GM19438 (cell line): ENCODE data around the gene EYS.
A peak's percentile ranks its signal among the peaks of the same experiment; 100 is the strongest.
"Not testable (repeated sequence)": the region's sequence is repeated elsewhere in the genome, so short reads cannot be mapped to it uniquely, and the experiment has no call there.

Experiments used
- ATAC-seq: cut with Tn5 transposase; IDR thresholded peaks from one replicate; pipeline ENCODE4 v1.9.1; 2021; ENCODE audit warnings: low read depth; ENCODE audit not compliant: unreplicated experiment

Gene EYS

DNA sequence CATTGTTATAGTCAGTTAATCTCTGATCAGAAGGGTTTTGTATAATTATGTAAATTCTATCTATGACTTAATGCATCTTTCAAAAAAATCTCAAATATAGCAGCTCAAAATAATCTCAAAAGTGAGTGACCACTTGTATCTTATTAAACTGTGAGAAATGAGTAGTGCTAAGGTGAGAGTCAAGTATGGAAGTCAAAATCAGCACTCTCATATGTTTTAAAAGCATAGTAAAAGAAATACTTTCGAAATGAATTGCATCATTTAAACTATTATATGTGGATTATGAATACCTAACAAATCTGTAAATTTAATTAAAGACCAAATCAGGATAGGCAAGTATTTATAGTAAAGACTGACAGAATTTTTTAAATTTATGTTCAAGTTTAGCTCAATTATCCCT, 1425.9 kb downstream of the EYS start:
- ATAC-seq, result no peak

DNA sequence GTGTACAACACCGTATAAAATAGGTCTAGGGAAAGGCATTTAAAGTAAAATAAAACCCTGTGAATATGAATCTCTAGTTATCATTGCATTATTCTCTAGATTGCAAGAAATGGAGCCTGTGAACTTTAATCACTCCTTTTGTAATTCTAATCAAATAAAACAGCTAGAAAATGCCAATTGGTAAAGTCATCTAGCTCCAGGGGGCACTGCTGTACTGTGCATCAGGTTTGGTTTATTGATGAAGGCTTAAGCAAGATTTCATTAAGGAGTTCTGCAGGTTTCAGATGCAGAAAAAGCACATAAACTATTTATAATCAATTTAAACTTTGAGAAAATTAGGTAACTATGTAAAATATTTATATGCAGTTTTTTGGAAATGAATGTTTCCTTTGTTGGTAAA, 1426.5 kb downstream of the EYS start:
- no peak for ATAC-seq

DNA sequence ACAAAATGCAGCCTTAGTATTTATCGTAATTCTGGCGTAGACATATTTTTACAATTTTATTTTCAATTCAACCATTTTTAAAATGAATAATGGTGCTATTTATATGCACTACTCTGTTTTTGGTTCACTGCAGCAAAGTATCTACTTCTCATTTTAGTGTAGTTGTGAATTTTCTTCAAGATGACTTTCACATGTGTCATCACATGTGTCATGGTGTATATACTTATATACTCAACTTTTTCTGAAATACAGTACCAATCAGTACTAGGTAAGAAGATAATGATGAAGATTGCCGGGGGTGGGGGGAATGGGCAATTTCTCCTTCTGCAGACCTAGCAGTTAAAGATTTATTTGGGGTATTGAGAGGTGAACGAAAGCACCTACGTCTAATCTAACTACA, 1436.9 kb downstream of the EYS start:
- ATAC-seq, result no peak

DNA sequence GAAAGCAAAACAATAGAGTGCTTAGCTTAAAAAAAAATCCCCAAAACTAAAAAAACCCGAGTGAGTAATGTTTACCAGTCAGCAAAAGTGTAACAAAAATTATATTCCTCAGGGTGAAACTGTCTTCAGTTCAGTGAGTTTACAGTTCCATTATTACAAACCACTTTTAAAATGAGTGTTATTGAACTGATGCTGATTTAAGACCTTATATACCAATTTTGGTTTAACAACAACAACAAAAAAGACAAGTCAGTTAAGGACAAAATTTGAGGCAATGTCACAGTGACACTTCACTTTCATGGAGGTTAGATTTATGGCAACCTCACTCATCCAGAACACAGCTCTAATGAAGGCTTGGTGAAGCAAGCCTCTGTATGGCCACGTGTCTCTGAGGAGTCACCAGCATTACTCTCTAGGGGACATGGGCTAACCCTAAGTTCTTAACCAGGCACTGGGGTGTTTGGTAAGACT, 1440.6 kb downstream of the EYS start:
- ATAC-seq, result peak; percentile 59

DNA sequence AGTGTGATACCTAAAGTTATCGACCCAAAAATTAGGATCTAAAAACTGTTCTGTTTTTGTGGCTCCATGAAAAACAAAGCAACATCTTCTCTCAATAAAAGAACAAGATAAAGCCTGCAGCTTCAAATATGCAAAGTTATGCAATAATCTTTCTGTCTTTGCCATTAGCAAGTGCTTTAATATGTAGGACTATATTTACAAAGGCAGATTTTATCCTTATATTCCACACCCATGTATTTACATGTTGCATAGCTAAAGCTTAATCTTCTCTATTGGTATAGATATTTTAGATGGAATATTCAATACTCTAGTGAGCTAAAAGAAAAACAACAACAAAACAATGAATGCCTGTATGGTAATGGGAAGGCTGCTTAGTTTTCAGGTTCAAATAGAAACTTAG, 1443.2 kb downstream of the EYS start:
- no peak for ATAC-seq

DNA sequence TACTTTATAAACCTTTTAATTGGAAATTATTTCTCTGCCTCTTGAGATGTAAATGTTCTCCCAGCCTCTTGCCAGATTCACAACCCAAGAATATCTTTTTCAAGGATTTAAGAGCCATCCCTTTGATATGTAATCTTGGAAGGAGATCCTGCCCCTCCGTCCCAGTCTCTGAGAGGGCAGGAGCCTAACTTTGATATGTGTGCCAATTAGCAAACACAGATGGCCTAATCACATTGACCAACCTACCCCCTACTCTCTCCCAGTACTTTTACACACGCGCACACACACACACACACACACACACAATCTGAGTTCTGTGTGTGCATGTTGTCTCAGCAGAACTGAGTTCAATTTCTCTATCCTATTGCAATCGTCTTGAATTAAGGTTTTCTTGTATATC, 1447.7 kb downstream of the EYS start:
- ATAC-seq, result no peak

DNA sequence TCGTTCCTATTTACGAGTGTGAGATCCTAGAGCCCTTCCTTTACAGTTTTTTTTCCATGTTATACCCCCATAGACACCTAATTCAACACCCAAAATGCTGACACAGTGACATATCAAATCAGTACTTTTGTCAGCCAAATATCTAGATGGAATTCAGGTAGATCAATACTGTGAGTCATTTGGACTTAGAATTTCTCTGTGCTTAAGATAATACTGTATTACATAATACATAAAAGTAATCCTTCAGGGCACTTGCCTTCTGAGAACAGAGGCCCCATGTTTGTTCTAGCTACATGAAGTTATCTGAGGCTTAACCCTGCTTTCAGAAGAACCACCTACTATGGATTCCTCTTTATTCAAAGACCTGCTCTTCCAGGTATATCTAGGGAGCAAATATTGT, 1448.3 kb downstream of the EYS start:
- no peak for ATAC-seq

DNA sequence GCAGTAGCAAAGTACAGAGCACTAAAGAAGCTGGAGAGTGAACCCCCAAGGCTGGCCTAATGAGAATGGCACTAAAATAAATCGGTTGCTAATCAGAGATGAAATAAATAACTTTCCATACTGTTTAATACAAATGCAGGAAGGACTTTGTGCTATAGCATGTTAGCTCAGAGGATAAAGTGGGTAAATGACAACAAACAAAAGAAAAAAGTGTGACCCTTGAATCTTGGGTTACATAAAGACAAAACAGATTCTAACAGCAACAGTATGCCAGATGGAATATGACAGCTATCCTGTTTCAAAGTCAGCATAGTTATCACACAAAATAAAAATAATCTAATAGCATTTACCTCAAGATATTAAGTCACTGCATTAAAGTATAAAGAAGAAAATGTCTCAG, 1448.7 kb downstream of the EYS start:
- ATAC-seq, result no peak

DNA sequence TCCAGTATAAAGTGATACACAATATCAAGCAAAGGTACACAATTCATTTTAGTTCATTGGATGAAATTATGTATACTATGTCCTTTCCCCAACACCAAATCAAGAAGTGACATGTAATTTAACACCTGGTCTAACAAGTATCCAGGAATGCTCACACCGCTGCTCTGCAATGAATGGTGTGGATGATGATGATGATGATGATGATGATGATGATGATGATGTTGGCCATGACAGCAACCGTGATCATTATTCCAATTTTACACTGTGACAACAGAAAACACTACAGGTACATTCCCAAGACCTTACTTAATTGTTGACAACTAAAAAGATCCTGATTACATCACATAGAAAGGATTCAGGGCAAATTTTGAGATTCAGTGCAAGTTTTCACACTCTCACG, 1449.4 kb downstream of the EYS start:
- ATAC-seq, result no peak

DNA sequence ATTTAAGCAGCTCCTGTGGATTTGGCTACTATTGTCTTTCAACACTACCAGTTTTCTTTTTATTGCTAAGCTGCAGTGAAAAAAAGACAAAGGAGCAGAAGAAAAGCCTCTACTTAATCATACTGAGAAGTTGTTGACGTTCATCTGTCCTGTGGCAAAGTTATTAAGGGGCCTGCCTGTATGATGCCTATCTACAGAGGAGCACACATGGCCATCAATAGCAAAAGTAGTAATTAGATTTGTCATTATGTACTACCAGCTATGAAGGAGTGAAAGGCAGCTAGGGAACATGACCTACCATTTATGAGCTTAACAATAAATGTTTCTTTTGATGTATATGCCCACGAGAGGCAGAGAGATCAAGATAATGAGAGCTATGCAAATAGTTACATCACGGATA, 1450.5 kb downstream of the EYS start:
- ATAC-seq, result no peak

DNA sequence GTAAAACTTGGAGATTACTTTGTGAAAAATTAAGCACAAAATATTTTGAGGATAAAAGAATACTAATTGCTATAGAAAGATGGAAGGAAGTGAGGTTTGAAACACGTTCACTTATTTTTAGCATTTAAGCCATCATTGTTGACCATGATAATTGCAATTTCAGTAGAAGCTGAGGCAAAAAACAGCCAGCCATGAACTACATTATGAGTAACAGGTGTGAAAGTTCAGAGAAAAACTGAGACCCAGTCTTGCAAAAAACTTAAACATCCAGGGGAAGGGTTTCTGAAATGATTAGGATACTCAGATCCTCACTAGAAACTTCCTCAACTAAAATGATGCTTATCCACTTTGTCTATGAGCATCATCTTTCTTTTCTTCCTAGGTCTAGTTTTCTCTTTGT, 1452.0 kb downstream of the EYS start:
- no peak for ATAC-seq

DNA sequence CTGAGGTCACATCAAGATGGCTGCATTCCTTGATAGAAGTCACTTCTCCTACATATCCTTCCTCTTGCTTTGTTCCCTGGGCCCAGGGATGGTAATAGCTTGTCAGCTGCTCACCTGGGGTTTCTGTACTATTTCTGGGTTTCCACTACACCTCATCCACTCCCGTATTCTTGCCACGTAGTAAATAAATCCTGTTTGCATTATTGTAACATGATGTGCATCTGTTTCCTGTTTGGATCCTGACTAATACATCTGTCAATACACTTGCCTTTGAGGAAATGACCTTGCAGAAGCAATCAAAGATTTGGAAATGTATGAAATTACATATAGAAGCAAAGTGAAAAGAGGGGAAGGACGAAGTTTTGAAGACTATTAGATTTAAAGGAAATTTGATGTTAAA, 1452.5 kb downstream of the EYS start:
- no peak for ATAC-seq

DNA sequence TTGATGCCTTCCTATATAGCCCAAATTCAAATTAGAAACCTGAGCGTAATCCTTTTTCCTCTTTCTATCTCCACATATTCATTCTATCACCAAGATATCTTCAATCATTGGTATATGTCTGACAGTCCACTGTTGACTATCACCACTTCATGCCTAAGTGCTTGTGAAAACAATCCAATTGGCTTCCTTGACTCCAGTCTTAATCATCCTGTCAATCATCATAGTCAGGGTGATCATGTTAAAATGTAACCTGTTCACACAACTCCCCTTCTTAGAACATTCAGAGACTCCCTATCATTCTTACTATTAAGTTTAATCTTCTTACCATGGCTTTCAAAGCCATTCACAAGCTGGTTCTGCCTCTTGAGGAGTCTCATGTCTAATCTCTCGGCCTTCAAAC, 1454.8 kb downstream of the EYS start:
- ATAC-seq, result no peak

DNA sequence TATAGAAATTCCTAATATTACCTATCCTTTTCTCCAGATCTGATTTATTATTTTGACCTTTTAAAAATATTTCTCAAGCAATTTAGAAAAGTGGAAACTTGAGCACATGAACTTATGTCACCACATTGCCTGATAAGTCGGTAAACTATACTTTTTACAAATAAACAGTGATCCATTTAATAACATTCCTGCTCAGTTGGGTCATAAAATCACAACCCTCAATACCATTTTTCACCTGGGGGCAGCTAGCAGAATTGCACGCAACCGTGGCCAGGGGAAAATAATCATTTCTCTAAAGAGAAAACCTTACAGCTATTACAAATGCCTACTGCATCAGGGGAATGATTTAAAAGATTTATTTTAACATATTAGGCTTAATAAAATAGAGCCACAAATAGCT, 1456.9 kb downstream of the EYS start:
- ATAC-seq, result no peak

DNA sequence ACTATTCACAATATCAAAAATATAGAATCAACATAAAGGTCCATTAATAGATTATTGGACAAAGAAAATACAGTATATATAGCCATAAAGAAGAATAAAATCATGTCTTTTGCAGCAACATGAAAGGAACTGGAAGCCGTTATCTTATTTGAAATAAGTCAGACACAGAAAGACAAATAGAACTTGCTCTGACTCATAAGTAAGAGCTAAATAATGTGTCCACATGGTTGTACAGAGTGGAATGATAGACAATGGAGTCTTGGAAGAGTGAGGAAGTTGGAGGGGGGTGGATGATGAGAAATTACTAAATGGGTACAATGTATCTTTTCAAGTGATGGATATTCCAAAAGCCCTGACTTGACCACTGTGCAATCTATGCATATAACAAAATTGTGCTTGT, 1457.9 kb downstream of the EYS start:
- ATAC-seq, result no peak

DNA sequence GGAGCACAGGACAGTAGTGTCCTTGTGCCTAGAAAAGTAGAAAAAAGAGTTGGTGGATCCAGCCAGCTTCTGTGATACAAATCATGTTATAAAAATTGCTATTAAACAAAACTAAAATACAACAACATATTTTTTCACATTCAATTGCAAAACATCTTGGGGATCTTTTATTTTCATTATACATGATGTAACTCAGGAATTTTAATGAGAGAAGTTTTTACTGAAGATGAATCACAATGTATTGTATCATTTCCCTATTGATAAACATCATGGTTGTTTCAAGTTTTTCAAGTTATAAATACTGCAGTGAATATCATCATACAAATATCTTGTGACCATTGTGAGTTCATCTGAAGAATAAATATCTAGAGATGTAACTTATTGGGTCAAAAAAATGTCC, 1463.4 kb downstream of the EYS start:
- no peak for ATAC-seq

DNA sequence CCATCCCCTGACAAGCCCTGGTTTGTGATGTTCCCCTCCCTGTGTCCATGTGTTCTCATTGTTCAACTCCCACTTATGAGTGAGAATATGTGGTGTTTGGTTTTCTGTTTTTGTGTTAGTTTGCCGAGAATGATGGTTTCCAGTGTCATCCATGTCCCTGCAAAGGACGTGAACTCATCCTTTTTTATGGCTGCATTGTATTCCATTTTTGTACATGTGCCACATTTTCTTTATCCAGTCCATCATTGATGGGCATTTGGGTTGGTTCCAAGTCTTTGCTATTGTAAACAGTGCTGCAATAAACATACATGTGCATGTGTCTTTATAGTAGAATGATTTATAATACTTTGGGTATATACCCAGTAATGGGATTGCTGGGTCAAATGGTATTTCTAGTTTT, 1468.1 kb downstream of the EYS start:
- not testable (repeated sequence) for ATAC-seq

DNA sequence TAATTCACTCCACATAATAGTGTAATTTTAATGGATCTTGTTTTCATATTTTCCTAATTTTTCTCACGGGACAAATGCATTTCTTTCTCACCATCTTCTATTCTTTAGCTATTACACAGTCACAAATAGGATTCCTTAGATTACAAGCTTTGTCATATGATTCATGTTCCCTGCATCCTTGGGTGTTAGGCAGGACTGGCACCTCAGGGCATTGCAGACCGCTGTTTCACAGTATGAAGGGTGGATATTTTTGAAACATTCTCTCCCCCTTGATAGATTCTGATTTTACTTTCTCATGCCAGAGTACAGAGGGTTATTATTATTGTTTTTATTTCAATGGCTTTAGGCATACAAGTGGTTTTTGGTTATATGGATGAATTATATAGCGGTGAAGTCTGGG, 1469.0 kb downstream of the EYS start:
- no peak for ATAC-seq

DNA sequence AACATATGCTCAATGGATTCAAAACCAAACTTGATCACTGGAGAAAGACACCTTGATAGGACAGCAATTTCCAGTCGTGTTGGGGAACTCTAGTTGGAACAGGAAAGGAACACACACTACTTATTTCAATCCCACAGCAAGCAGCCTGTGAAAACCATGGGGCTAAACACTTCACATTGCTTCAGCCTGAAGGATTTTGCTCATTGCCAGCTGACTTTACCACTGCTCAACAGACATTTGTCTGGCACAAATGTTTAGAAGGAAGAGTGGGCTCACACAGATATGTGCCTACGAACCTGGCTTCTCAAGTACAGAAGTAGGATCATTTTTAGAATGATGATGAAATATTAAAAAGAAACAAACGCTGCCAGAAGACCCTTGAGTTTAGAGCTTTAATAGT, 1473.3 kb downstream of the EYS start:
- no peak for ATAC-seq

DNA sequence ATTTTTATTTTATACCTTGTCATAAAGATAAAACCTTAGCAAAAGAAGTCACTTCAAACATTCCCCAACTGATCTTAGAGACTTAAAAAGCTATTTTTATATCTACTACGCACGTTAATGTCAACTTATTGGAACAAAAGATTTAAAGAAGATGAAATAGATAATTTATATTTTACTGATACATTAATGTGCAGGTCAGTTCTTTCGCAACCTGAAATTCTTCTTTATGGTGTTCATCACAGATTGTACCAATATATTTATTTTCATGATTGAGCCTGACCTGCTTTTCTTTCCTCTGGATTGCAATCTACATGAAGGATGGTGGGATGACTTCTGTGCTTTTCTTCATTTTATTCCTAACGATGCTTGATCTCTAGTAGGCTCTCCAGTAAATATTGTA, 1475.1 kb downstream of the EYS start:
- no peak for ATAC-seq

DNA sequence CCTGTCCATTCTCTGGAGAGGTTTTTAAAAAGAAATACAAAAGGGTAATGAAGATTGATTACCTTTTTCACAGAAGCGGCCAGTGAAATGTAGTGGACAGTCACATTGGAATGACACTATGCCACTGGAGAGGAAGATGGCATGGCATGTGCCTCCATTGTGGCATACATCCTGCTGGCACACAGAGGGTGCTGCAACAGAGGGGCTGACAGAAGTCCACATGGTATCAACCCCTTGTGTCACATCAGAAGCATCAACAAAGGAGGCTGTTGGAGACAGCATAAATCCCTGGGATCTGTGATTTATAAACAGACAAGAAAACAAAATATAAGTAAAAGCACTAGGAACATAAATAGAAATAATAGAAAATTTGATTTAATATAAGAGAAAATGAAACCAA, 1476.5 kb downstream of the EYS start:
- no peak for ATAC-seq

DNA sequence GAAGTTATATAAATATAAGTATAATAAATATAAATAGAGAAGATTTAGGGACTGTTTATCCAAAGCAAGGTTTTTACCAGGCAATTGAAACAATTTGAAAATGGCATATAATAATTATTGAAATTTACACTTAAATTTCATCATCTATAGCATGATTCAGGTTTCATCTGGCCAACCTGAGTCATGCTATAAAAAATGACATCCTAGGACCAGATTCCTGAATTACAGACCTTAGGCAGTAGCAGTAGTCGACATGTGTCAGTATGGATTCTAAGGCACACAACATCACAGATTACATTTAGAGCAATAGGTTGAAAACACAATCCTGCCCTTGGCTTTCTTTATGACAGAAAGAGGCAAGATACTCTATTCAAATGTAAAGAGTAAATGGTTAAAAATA, 1479.2 kb downstream of the EYS start:
- no peak for ATAC-seq

DNA sequence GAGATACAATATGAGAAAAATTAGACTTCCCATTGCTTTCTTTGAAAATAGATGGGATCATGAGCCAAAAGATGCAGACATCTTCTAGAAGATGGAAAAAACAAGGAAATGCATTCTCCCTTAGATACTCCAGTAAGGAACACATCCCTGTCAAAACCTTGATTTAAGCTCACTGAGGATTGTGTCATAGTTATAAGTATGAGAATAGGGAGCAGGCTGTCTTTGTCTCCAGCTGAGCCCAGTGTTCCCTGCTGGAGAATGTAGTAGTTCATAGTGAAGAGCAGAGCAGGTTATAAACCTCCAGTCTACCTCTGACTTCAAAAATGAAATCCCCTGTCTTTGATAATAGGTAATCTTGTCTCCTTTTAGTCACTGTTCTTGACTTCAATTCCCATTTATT, 1481.5 kb downstream of the EYS start:
- no peak for ATAC-seq

DNA sequence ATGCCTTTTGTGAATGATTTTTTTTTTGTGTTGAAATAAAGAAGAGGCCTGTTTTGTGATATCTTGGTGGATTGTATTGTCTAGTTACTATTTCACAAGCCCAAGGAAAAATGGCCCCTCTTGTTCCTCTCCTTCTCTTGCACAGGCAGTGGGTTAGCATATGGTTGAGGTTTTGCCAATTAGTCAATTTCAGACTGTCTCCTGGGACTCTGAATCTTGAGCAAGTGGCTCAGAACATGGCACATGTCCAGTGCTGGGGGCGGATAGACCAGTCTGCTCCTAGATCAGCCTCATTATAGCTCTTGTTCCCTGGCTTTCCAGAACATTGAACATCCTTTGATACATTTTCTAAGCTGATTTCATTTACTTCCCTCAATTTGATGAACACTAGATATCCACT, 1482.2 kb downstream of the EYS start:
- no peak for ATAC-seq
